ENCODE measurements around the gene TARS1.

The TARS1 gene

GRCh38 chr5:33403187-33403586 lies 37.6 kb upstream of the TARS1 start:
- Histone ChIP-seq H3K27me3 (ENCODE audit: insufficient read depth, low read length) (no peaks in the 10 kb centered on the region), H3K18ac (ENCODE audit: low read length) (no peak overlapping the region), H2AFZ (ENCODE audit: insufficient read depth, low read length, poor library complexity) (no peak overlapping the region), H3K4me1 (ENCODE audit: control insufficient read depth in 1 of 2, insufficient read depth in 2 of 2, low read length in 2 of 2) (peaks cover 0 to 2% of the 10 kb centered on the region in 2 experiments), H3K23ac (ENCODE audit: low read length) (no peak overlapping the region), H2AK5ac (ENCODE audit: low read length) (no peak overlapping the region), H3K4me2 (ENCODE audit: low read length) (no peak overlapping the region), H3K4me3 (ENCODE audit: low read depth, low read length) (no peak overlapping the region), H2BK12ac (ENCODE audit: low read length) (no peak overlapping the region), H3K79me2 (ENCODE audit: control insufficient read depth, insufficient read depth, low read length, poor library complexity) (no peaks in the 10 kb centered on the region), H4K8ac (ENCODE audit: low read depth, low read length) (no peak overlapping the region), H3K36me3 (ENCODE audit: control insufficient read depth in 1 of 2, insufficient read depth in 2 of 2, low read length in 2 of 2) (no peaks in the 10 kb centered on the region), H3K9me3 (ENCODE audit: insufficient read depth, low read depth, low read length) (no peaks in the 10 kb centered on the region), H2BK5ac (ENCODE audit: low read depth, low read length, poor library complexity) (no peak overlapping the region), H3K4ac (ENCODE audit: low read depth, low read length) (no peak overlapping the region), H3K9ac (ENCODE audit: low read length) (no peak overlapping the region), H3K79me1 (ENCODE audit: low read length) (peaks cover 2% of the 10 kb centered on the region), H4K91ac (ENCODE audit: low read depth, low read length) (no peak overlapping the region), H2BK120ac (ENCODE audit: insufficient read depth, low read length, poor library complexity) (no peak overlapping the region), H3K27ac (ENCODE audit: low read depth, low read length) (no peak overlapping the region), H4K12ac (ENCODE audit: low read depth, low read length) (no peak overlapping the region), H3K14ac (ENCODE audit: low read length) (no peak overlapping the region)
- no CpG with 5 or more reads among the region's 2 CpGs for WGBS (ENCODE audit: extremely low coverage, insufficient coverage, insufficient read length)
- no peak for DNase-seq

- Histone ChIP-seq H4K8ac (ENCODE audit: low read depth, low read length) (no peak overlapping the region), H2BK5ac (ENCODE audit: low read depth, low read length, poor library complexity) (no peak overlapping the region), H3K23ac (ENCODE audit: low read length) (no peak overlapping the region), H2AFZ (ENCODE audit: insufficient read depth, low read length, poor library complexity) (no peak overlapping the region), H3K36me3 (ENCODE audit: control insufficient read depth in 1 of 2, insufficient read depth in 2 of 2, low read length in 2 of 2) (no peaks in the 10 kb centered on the region), H4K91ac (ENCODE audit: low read depth, low read length) (no peak overlapping the region), H3K9me3 (ENCODE audit: insufficient read depth, low read depth, low read length) (no peaks in the 10 kb centered on the region), H3K14ac (ENCODE audit: low read length) (no peak overlapping the region), H3K79me2 (ENCODE audit: control insufficient read depth, insufficient read depth, low read length, poor library complexity) (no peaks in the 10 kb centered on the region), H4K12ac (ENCODE audit: low read depth, low read length) (no peak overlapping the region), H3K4me2 (ENCODE audit: low read length) (no peak overlapping the region), H3K18ac (ENCODE audit: low read length) (no peak overlapping the region), H2BK12ac (ENCODE audit: low read length) (no peak overlapping the region), H3K4me3 (ENCODE audit: low read depth, low read length) (no peak overlapping the region), H2AK5ac (ENCODE audit: low read length) (no peak overlapping the region), H3K79me1 (ENCODE audit: low read length) (no peaks in the 10 kb centered on the region), H3K4ac (ENCODE audit: low read depth, low read length) (no peak overlapping the region), H3K27ac (ENCODE audit: low read depth, low read length) (no peak overlapping the region), H3K4me1 (ENCODE audit: control insufficient read depth in 1 of 2, insufficient read depth in 2 of 2, low read length in 2 of 2) (peaks cover 2% of the 10 kb centered on the region in 2 experiments), H2BK120ac (ENCODE audit: insufficient read depth, low read length, poor library complexity) (no peak overlapping the region), H3K27me3 (ENCODE audit: insufficient read depth, low read length) (no peaks in the 10 kb centered on the region), H3K9ac (ENCODE audit: low read length) (no peak overlapping the region)
- DNase-seq, result no peak
- WGBS (ENCODE audit: extremely low coverage, insufficient coverage, insufficient read length), result no CpG with 5 or more reads among the region's 2 CpGs
These were observed 31.9 kb upstream of the TARS1 start for GRCh38 chr5:33408816-33409215.

GRCh38 chr5:33409435-33410170 lies 31.2 kb upstream of the TARS1 start:
- H3K18ac ChIP-seq (ENCODE audit: low read length), result no peak overlapping the region
- no peak overlapping the region for H2AK5ac ChIP-seq (ENCODE audit: low read length)
- H2BK5ac ChIP-seq (ENCODE audit: low read depth, low read length, poor library complexity), result no peak overlapping the region
- H3K23ac ChIP-seq (ENCODE audit: low read length), result no peak overlapping the region
- peaks cover 2% of the 10 kb centered on the region in 2 experiments for H3K4me1 ChIP-seq (ENCODE audit: control insufficient read depth in 1 of 2, insufficient read depth in 2 of 2, low read length in 2 of 2)
- H3K4ac ChIP-seq (ENCODE audit: low read depth, low read length), result no peak overlapping the region
- no peak overlapping the region for H2AFZ ChIP-seq (ENCODE audit: insufficient read depth, low read length, poor library complexity)
- H3K9me3 ChIP-seq (ENCODE audit: insufficient read depth, low read depth, low read length), result no peaks in the 10 kb centered on the region
- no peak overlapping the region for H4K12ac ChIP-seq (ENCODE audit: low read depth, low read length)
- peak overlapping the region; percentile 48 for H4K91ac ChIP-seq (ENCODE audit: low read depth, low read length)
- H2BK12ac ChIP-seq (ENCODE audit: low read length), result no peak overlapping the region
- H3K4me3 ChIP-seq (ENCODE audit: low read depth, low read length), result no peak overlapping the region
- no peak overlapping the region for H3K27ac ChIP-seq (ENCODE audit: low read depth, low read length)
- no peak overlapping the region for H3K4me2 ChIP-seq (ENCODE audit: low read length)
- WGBS (ENCODE audit: extremely low coverage, insufficient coverage, insufficient read length), result no CpG with 5 or more reads among the region's 7 CpGs
- DNase-seq, result no peak
- no peaks in the 10 kb centered on the region for H3K79me1 ChIP-seq (ENCODE audit: low read length)
- no peaks in the 10 kb centered on the region for H3K36me3 ChIP-seq (ENCODE audit: control insufficient read depth in 1 of 2, insufficient read depth in 2 of 2, low read length in 2 of 2)
- H3K27me3 ChIP-seq (ENCODE audit: insufficient read depth, low read length), result no peaks in the 10 kb centered on the region
- H2BK120ac ChIP-seq (ENCODE audit: insufficient read depth, low read length, poor library complexity), result no peak overlapping the region
- H3K9ac ChIP-seq (ENCODE audit: low read length), result no peak overlapping the region
- H3K79me2 ChIP-seq (ENCODE audit: control insufficient read depth, insufficient read depth, low read length, poor library complexity), result no peaks in the 10 kb centered on the region
- H4K8ac ChIP-seq (ENCODE audit: low read depth, low read length), result no peak overlapping the region
- H3K14ac ChIP-seq (ENCODE audit: low read length), result no peak overlapping the region

- H2BK5ac ChIP-seq (ENCODE audit: low read depth, low read length, poor library complexity), result no peak overlapping the region
- no peak overlapping the region for H2AK5ac ChIP-seq (ENCODE audit: low read length)
- no peak overlapping the region for H3K23ac ChIP-seq (ENCODE audit: low read length)
- no peak overlapping the region for H4K12ac ChIP-seq (ENCODE audit: low read depth, low read length)
- no peak overlapping the region for H3K4ac ChIP-seq (ENCODE audit: low read depth, low read length)
- H3K9ac ChIP-seq (ENCODE audit: low read length), result no peak overlapping the region
- H2BK120ac ChIP-seq (ENCODE audit: insufficient read depth, low read length, poor library complexity), result no peak overlapping the region
- no peaks in the 10 kb centered on the region for H3K79me1 ChIP-seq (ENCODE audit: low read length)
- peaks cover 2% of the 10 kb centered on the region in 2 experiments for H3K4me1 ChIP-seq (ENCODE audit: control insufficient read depth in 1 of 2, insufficient read depth in 2 of 2, low read length in 2 of 2)
- no peaks in the 10 kb centered on the region for H3K79me2 ChIP-seq (ENCODE audit: control insufficient read depth, insufficient read depth, low read length, poor library complexity)
- H3K18ac ChIP-seq (ENCODE audit: low read length), result no peak overlapping the region
- H3K4me2 ChIP-seq (ENCODE audit: low read length), result no peak overlapping the region
- no peak overlapping the region for H4K91ac ChIP-seq (ENCODE audit: low read depth, low read length)
- no peak overlapping the region for H3K27ac ChIP-seq (ENCODE audit: low read depth, low read length)
- no peak overlapping the region for H4K8ac ChIP-seq (ENCODE audit: low read depth, low read length)
- no peak overlapping the region for H2AFZ ChIP-seq (ENCODE audit: insufficient read depth, low read length, poor library complexity)
- no CpG with 5 or more reads among the region's 1 CpG for WGBS (ENCODE audit: extremely low coverage, insufficient coverage, insufficient read length)
- no peak overlapping the region for H3K14ac ChIP-seq (ENCODE audit: low read length)
- H3K9me3 ChIP-seq (ENCODE audit: insufficient read depth, low read depth, low read length), result no peaks in the 10 kb centered on the region
- no peak for DNase-seq
- no peaks in the 10 kb centered on the region for H3K27me3 ChIP-seq (ENCODE audit: insufficient read depth, low read length)
- H3K36me3 ChIP-seq (ENCODE audit: control insufficient read depth in 1 of 2, insufficient read depth in 2 of 2, low read length in 2 of 2), result no peaks in the 10 kb centered on the region
- no peak overlapping the region for H2BK12ac ChIP-seq (ENCODE audit: low read length)
- H3K4me3 ChIP-seq (ENCODE audit: low read depth, low read length), result no peak overlapping the region
These were observed 30.5 kb upstream of the TARS1 start for GRCh38 chr5:33410221-33410620.
